ENCODE results near the gene ST6GALNAC2.
A peak's percentile ranks its signal among the peaks of the same experiment; 100 is the strongest.

Gene ST6GALNAC2

DNA sequence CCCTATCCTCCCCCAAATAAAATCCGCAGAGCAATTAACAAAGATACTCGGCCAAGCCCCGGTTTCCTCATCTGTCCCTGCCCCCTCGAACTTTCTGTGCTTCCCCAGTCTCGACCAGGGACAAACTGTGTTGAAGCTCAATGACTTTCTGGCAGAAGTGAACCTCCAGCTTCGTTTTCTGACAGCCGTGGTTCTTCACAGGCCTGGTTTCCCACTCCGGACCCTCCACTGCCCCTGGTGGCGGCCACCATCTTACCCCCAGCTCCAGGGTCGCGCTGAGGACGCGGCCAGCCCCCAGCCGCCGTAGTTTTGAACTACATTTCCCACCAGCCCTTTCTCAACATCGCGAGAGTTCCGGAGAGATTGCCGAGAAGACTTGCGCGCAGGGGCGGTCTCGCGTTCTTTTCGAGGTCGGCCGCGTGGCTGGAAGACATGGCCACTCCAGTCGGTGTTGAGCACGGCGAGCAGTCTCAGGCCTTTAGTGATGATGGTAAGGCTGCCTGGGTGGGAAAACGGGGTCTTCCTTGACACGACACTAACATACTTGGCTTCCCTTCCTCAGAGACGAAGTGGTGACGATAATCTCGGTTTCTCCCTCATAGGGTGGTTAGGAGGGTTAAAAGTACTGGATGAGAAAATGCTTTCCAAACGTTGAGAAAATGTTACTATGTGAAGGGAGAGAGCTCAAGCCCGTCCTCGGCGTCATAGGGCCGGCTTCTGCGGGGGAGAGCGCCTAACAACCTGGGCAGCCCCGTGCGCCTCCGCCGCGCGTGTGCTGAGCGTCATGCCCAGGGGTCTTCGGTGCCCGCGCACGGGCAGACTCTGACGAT lies 28.1 kb downstream of the ST6GALNAC2 start:
- Mint-ChIP-seq H3K27ac (peak overlapping the region; percentile 100), H3K4me3 (peak overlapping the region; percentile 100), H3K36me3 (peaks cover 21% of the 10 kb centered on the region), H3K4me1 (peaks cover 41% of the 10 kb centered on the region), H3K27me3 (no peaks in the 10 kb centered on the region), H3K9me3 (no peaks in the 10 kb centered on the region)

- H3K27me3 Mint-ChIP-seq: no peaks in the 10 kb centered on the region
- H3K4me3 Mint-ChIP-seq: peak overlapping the region; percentile 100
- H3K4me1 Mint-ChIP-seq: peaks cover 40% of the 10 kb centered on the region
- H3K36me3 Mint-ChIP-seq: peaks cover 21% of the 10 kb centered on the region
- peak overlapping the region; percentile 100 for H3K27ac Mint-ChIP-seq
- no peaks in the 10 kb centered on the region for H3K9me3 Mint-ChIP-seq
Measured at GRCh38 chr17:76556765-76557367, 28.8 kb downstream of the ST6GALNAC2 start.

GRCh38 chr17:76554131-76554530 lies 31.5 kb downstream of the ST6GALNAC2 start:
- peaks cover 19% of the 10 kb centered on the region for H3K4me1 Mint-ChIP-seq
- H3K36me3 Mint-ChIP-seq: peaks cover 14% of the 10 kb centered on the region
- H3K27ac Mint-ChIP-seq: no peak overlapping the region
- H3K9me3 Mint-ChIP-seq: no peaks in the 10 kb centered on the region
- H3K4me3 Mint-ChIP-seq: no peak overlapping the region
- H3K27me3 Mint-ChIP-seq: no peaks in the 10 kb centered on the region

- no peaks in the 10 kb centered on the region for H3K27me3 Mint-ChIP-seq
- peaks cover 8% of the 10 kb centered on the region for H3K36me3 Mint-ChIP-seq
- no peaks in the 10 kb centered on the region for H3K9me3 Mint-ChIP-seq
- H3K4me3 Mint-ChIP-seq: no peak overlapping the region
- H3K27ac Mint-ChIP-seq: no peak overlapping the region
- peaks cover 15% of the 10 kb centered on the region for H3K4me1 Mint-ChIP-seq
Measured at GRCh38 chr17:76553178-76553908, 32.3 kb downstream of the ST6GALNAC2 start.

DNA sequence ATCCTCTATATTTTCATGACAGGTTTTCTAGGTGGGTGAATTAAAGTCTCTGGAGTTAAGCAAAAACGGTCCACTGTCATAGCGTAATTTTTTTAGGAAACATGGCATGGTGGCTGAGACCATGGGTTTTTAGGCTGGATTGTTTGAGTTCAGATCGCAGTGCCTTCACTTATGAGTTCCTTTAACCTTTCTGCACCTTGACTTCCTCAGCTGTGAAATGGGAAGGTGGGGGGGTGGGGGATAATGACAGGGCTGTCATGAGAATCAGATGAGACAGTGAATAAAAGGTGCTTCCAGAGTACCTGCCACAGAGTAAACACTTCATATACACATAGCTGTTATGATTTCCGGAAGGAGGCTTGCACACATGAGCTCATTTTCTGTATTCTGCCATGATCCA lies 34.0 kb downstream of the ST6GALNAC2 start:
- Mint-ChIP-seq H3K4me1 (peaks cover 9% of the 10 kb centered on the region), H3K9me3 (no peaks in the 10 kb centered on the region), H3K4me3 (no peak overlapping the region), H3K36me3 (no peaks in the 10 kb centered on the region), H3K27me3 (no peaks in the 10 kb centered on the region), H3K27ac (no peak overlapping the region)

GRCh38 chr17:76550712-76551615 lies 34.7 kb downstream of the ST6GALNAC2 start:
- Mint-ChIP-seq H3K9me3 (no peaks in the 10 kb centered on the region), H3K36me3 (no peaks in the 10 kb centered on the region), H3K4me1 (peaks cover 9% of the 10 kb centered on the region), H3K27ac (no peak overlapping the region), H3K27me3 (no peaks in the 10 kb centered on the region), H3K4me3 (no peak overlapping the region)

GRCh38 chr17:76549539-76549938 lies 36.1 kb downstream of the ST6GALNAC2 start:
- no peaks in the 10 kb centered on the region for H3K36me3 Mint-ChIP-seq
- H3K4me3 Mint-ChIP-seq: no peak overlapping the region
- H3K4me1 Mint-ChIP-seq: peaks cover 2% of the 10 kb centered on the region
- no peaks in the 10 kb centered on the region for H3K27me3 Mint-ChIP-seq
- no peaks in the 10 kb centered on the region for H3K9me3 Mint-ChIP-seq
- H3K27ac Mint-ChIP-seq: no peak overlapping the region

GRCh38 chr17:76549215-76549518 lies 36.5 kb downstream of the ST6GALNAC2 start:
- Mint-ChIP-seq H3K36me3 (no peaks in the 10 kb centered on the region), H3K4me3 (no peak overlapping the region), H3K27me3 (no peaks in the 10 kb centered on the region), H3K4me1 (no peaks in the 10 kb centered on the region), H3K27ac (no peak overlapping the region), H3K9me3 (no peaks in the 10 kb centered on the region)

- H3K36me3 Mint-ChIP-seq: no peaks in the 10 kb centered on the region
- no peak overlapping the region for H3K27ac Mint-ChIP-seq
- no peaks in the 10 kb centered on the region for H3K4me1 Mint-ChIP-seq
- no peaks in the 10 kb centered on the region for H3K9me3 Mint-ChIP-seq
- no peaks in the 10 kb centered on the region for H3K27me3 Mint-ChIP-seq
- H3K4me3 Mint-ChIP-seq: no peak overlapping the region
Measured at GRCh38 chr17:76548378-76549214, 37.1 kb downstream of the ST6GALNAC2 start.

GRCh38 chr17:76547642-76548202 lies 37.9 kb downstream of the ST6GALNAC2 start:
- Mint-ChIP-seq H3K4me1 (no peaks in the 10 kb centered on the region), H3K27ac (no peak overlapping the region), H3K36me3 (no peaks in the 10 kb centered on the region), H3K9me3 (no peaks in the 10 kb centered on the region), H3K27me3 (peaks cover under 1% of the 10 kb centered on the region), H3K4me3 (no peak overlapping the region)

DNA sequence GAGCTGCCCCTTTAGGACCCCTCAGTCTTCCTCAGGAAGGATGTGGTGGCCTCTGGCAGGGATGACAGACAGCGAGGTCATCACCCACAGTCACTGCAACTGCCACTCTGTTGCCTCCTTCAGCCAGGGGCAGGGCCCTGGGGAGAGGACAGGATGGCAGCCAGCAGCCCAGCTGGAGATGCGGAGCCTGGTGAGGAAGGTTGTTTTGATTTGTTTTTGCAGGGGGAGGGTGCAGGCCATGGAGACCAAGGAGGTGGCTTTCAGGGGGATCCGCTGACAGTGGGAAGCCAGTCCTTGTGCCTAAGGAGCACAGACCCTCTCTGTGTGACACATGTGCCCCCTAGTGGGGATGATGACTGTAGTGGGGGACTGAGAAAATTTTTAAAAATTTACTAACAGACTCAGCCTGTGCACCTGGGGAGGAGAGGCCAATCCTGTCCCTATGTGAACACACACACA lies 38.4 kb downstream of the ST6GALNAC2 start:
- Mint-ChIP-seq H3K9me3 (no peaks in the 10 kb centered on the region), H3K36me3 (no peaks in the 10 kb centered on the region), H3K27me3 (peaks cover 2% of the 10 kb centered on the region), H3K27ac (no peak overlapping the region), H3K4me3 (no peak overlapping the region), H3K4me1 (no peaks in the 10 kb centered on the region)

DNA sequence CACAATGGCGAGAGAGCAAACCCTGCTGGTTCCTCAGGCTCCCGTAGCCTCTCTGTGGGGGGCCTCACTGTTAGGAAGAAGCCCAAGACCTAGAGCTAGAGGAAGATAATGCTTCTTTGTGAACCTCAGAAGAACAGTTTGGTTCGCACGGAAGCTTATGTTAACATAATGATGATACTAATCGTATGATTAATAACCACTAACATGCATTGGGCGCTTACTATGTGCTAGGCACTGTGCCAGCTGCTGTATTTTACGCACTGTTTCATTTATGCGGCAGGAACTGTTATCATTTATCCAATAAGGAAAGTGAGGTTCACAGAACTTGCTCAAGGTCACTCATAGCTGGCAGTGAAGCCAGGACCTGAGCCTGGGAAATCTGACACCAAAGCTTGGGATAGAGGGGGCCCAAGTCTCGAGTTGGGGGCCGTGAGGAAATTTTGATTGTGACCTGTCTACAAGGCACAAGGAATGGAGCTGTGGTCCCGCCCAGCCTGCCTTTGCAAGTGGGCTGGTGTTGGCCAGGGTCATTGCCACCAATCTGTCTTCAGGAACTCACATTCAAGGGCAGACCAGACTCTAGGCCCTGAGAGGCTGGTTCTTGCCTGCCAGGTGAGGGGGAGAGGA lies 39.0 kb downstream of the ST6GALNAC2 start:
- H3K27ac Mint-ChIP-seq: no peak overlapping the region
- H3K4me1 Mint-ChIP-seq: no peaks in the 10 kb centered on the region
- no peaks in the 10 kb centered on the region for H3K36me3 Mint-ChIP-seq
- no peak overlapping the region for H3K4me3 Mint-ChIP-seq
- no peaks in the 10 kb centered on the region for H3K9me3 Mint-ChIP-seq
- H3K27me3 Mint-ChIP-seq: peaks cover 3% of the 10 kb centered on the region

- H3K4me3 Mint-ChIP-seq: no peak overlapping the region
- H3K4me1 Mint-ChIP-seq: no peaks in the 10 kb centered on the region
- no peak overlapping the region for H3K27ac Mint-ChIP-seq
- peaks cover 4% of the 10 kb centered on the region for H3K27me3 Mint-ChIP-seq
- H3K36me3 Mint-ChIP-seq: no peaks in the 10 kb centered on the region
- no peaks in the 10 kb centered on the region for H3K9me3 Mint-ChIP-seq
Measured at GRCh38 chr17:76545918-76546555, 39.6 kb downstream of the ST6GALNAC2 start.

Data from activated naive CD4-positive, alpha-beta T cell treated with anti-CD3 and anti-CD28 coated beads, Interleukin-2, amount 50 U/mL, for 24 hours (primary cell).